ENCODE measurements around the gene CDC42BPG.

The CDC42BPG gene

DNA sequence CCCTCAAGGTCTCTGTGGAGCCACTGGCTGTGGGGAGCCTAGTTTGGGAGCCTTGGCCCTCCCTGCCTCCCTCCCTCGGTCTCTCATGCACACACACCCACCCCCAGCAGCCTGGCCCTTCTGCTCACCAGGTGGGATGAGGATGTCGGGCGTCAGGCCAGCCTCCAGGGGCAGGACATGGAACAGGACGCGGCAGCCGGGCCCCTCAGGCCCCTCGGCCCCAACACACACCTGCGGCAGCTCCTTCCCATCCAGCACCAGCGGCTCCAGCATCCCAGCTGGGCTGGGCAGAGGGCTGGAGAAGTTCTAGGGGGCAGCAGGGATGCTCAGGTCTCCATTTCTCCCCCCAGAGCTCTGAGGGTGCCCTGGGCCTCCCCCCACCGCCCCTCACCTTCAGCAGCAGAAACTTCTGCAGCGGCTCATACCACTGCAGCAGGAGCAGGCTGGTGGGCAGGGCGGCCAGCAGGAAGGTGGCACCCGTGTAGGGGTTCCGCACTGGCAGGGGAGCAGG lies 52.6 kb downstream of the CDC42BPG start:
- H3K4me1 Mint-ChIP-seq, result peaks cover 47% of the 10 kb centered on the region
- H3K27me3 Mint-ChIP-seq, result no peaks in the 10 kb centered on the region
- no peak for DNase-seq
- no peak overlapping the region for H3K4me3 Mint-ChIP-seq
- H3K27ac Mint-ChIP-seq, result no peak overlapping the region
- ATAC-seq, result no peak
- H3K9me3 Mint-ChIP-seq, result no peaks in the 10 kb centered on the region

DNA sequence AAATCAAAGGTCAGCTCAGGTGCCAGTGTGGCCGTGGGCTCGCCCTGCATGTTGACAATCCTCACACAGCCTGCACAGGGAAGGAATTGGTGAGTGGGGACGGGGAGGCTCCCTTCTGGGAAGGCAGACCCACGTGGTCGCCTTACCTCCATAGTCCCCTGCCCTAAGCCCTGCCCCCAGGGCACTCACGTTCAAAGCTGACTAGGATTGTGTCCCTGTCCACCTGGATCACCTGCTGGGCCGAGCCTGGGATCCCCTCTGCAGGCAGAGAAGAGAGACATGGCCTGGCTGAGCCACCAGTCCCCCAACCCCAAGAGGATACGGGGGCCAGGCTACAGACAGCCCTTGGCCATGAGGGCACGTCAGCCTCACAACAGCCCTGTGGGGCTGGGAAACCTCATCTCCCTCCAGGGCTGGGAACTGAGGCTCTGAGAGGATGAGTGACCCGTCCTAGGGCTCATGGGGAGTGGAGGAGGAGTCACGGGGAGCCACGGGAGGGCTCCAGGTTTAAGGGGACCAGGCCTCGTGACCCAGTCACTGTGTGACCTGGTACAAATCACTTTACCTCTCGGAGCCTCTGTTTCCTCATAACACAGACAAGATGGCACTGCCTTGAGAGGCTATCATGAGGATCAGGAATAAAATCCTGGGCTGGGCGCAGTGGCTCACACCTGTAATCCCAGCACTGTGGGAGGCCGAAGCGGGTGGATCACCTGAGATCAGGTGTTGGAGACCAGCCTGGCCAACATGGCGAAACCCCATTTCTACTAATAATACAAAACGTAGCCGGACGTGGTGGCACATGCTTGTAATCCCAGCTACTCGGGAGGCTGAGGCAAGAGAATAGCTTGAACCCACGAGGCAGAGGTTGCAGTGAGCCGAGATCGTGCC lies 54.0 kb downstream of the CDC42BPG start:
- DNase-seq, result no peak
- ATAC-seq, result no peak
- Mint-ChIP-seq H3K27me3 (no peaks in the 10 kb centered on the region), H3K9me3 (no peaks in the 10 kb centered on the region), H3K27ac (no peak overlapping the region), H3K4me1 (peaks cover 33% of the 10 kb centered on the region), H3K4me3 (no peak overlapping the region)

GRCh38 chr11:64789331-64790204 lies 54.9 kb downstream of the CDC42BPG start:
- H3K9me3 Mint-ChIP-seq, result no peaks in the 10 kb centered on the region

DNA sequence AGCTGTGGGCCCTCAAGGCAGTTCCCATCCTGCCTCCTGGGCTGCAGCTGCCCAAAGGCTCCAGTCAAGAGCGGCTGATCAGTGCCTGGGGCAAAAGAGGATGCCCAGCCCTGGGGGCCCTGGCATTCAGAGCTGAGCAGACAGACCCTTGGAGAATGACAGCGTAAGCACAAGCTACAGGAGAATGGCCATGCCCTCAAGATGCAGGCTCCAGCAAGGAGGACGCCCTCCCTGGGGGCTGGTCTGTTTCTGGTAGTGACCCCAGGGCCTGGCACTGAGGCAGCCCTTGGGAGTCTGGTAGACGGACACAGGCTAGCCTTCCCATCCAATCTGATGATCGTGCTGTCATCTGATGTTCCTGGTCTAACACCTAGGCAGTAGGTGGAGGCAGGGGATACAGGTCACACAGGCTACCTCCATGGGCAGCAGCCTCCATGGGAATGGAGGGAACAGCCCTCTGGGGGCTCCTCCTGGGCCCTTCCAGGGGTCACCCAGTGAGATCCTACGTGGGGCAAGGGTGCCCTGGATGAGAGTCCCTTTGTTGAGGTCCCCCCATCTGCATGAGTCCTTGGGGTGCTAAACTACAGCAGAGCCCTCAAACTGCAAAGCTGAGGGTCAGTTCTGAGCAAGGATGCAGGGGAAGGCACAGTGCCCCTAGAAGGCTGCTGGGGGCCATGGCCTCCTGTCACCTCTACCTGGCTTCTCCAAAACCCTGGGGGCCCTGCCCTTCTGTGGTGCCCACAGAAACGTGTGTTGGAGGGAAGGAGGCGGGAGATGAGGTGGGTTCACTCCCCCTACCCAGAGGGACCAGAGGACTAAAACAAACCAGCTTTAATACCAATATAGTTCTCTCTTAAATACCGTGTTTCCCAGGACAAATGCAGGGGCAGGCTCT lies 55.9 kb downstream of the CDC42BPG start:
- Mint-ChIP-seq H3K27ac (peak overlapping the region in 1 of 2 donors; percentile 74), H3K4me1 (peaks cover 24% of the 10 kb centered on the region), H3K9me3 (no peaks in the 10 kb centered on the region), H3K27me3 (no peaks in the 10 kb centered on the region), H3K4me3 (no peak overlapping the region)
- ATAC-seq, result no peak
- DNase-seq, result no peak

More at GRCh38 chr11:64789331-64790204, 54.9 kb downstream of the CDC42BPG start:
- DNase-seq (no peak), ATAC-seq (no peak)
- peaks cover 29% of the 10 kb centered on the region for H3K4me1 Mint-ChIP-seq
- H3K27me3 Mint-ChIP-seq, result no peaks in the 10 kb centered on the region
- no peak overlapping the region for H3K27ac Mint-ChIP-seq
- H3K4me3 Mint-ChIP-seq, result no peak overlapping the region

DNA sequence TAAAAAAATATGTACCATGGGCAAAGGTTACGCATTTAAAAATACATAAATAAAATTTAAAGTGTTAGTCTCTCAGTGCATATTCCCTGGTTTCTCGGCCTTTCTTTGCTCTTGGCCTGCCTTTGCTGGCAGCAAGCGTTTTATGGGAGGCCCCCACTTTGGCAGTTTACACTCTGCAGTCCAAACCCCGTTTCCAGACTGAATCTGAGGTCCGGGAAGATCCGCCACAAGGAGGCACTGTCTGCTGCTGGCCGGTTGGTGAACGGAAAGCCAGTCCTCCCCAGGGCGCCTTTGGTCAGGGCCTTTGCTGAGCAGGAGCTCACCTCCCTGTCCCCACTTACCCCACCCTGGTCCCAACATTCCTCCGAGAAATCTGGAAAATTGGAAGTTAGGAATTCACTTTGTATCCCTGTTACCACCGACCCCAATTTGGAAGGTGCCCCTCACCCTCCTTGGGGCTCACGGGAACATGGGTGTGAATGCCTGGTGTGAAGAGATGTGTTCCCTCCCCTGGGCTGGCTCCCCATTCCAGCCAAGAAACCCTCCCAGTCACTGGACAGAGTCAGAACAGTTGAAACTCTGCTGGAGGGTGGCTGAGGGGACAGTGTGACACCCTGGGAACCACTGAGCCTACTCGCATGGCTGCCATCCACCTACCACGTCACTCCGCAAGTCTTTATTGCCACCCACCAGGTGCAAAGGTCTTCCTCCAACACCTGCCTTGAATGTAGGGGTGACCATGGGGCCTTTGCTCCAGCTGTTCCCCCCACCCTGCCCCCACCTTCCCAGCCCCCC lies 56.7 kb downstream of the CDC42BPG start:
- DNase-seq, result peak; percentile 55 to 58
- ATAC-seq, result peak; percentile 65
- Mint-ChIP-seq H3K27ac (peak overlapping the region in 1 of 2 donors; percentile 42), H3K4me1 (peaks cover 16% of the 10 kb centered on the region), H3K9me3 (no peaks in the 10 kb centered on the region), H3K4me3 (no peak overlapping the region), H3K27me3 (no peaks in the 10 kb centered on the region)

- Mint-ChIP-seq H3K27ac (no peak overlapping the region), H3K4me3 (no peak overlapping the region), H3K4me1 (peaks cover 16% of the 10 kb centered on the region), H3K9me3 (no peaks in the 10 kb centered on the region), H3K27me3 (no peaks in the 10 kb centered on the region)
- no peak for ATAC-seq
- DNase-seq, result no peak
Measured at GRCh38 chr11:64786308-64786707, 58.1 kb downstream of the CDC42BPG start.

- Mint-ChIP-seq H3K4me3 (no peak overlapping the region), H3K9me3 (no peaks in the 10 kb centered on the region), H3K27ac (no peak overlapping the region), H3K27me3 (no peaks in the 10 kb centered on the region), H3K4me1 (peaks cover 29% of the 10 kb centered on the region)
- ATAC-seq (no peak), DNase-seq (no peak)
Measured at GRCh38 chr11:64784813-64785581, 59.5 kb downstream of the CDC42BPG start.

- H3K27me3 Mint-ChIP-seq, result no peaks in the 10 kb centered on the region
- H3K27ac Mint-ChIP-seq, result peak within 1 kb of the TSS; percentile 100
- DNase-seq (peak; percentile 100), ATAC-seq (peak; percentile 92)
- peak within 1 kb of the TSS; percentile 87 to 90 for H3K4me3 Mint-ChIP-seq
- H3K4me1 Mint-ChIP-seq, result peaks cover 61% of the 10 kb centered on the region
- no peaks in the 10 kb centered on the region for H3K9me3 Mint-ChIP-seq
Measured at GRCh38 chr11:64778473-64779298, 65.8 kb downstream of the CDC42BPG start, which contains the start of gene SF1. Gene SF1, minus strand, starts transcription at chr11:64778542. Its CDS starts 150 bp downstream, at chr11:64778392.

- Mint-ChIP-seq H3K27ac (peak overlapping the region in 1 of 2 donors; percentile 27), H3K27me3 (no peaks in the 10 kb centered on the region), H3K4me3 (peak overlapping the region; percentile 87 to 90), H3K4me1 (peaks cover 66% of the 10 kb centered on the region), H3K9me3 (no peaks in the 10 kb centered on the region)
- DNase-seq (no peak), ATAC-seq (peak; percentile 8)
Measured at GRCh38 chr11:64778223-64778472, 66.3 kb downstream of the CDC42BPG start.

DNA sequence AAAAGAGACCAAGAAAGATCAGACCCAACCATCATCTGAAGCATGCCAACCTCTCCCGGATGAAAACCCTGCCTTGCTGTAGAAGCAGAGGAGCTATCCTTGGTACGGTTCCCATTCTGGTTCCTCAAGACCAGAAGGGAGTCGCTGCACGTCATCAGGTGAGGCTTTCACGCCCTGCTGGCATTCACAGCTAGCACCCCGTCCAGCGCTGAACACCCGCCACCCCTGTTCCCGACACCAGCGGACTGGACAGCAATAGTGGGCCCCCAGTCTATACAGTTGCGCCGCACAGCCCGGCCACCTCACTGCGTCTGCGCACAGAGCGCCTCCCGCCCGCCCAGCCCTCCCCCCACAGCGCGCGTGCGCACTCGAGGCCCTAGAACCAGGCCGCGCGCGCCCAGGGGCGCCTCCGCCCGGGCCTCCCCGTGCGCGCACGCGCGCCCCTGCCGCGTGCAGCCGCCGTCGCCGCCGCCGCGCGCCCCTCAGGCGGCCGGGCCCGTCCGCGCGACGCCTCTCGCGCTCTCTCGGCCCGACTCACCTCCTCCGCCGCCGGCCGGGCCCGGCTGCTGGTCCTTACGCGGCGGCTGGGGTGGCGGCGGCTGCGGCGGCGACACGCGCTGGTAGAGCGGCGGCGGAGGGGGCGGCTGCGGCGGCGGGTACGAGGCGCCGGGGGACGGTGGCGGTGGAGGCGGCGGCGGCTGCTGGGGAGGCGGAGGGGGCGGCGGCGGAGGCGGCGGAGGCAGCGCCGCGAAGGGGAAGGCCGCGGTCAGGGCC lies 66.8 kb downstream of the CDC42BPG start:
- no peaks in the 10 kb centered on the region for H3K27me3 Mint-ChIP-seq
- peak overlapping the region; percentile 87 for H3K4me3 Mint-ChIP-seq
- peak overlapping the region; percentile 87 to 95 for H3K27ac Mint-ChIP-seq
- no peaks in the 10 kb centered on the region for H3K9me3 Mint-ChIP-seq
- peaks cover 71% of the 10 kb centered on the region for H3K4me1 Mint-ChIP-seq
- DNase-seq, result peak; percentile 78 to 82
- ATAC-seq, result peak; percentile 15

GRCh38 chr11:64776875-64777274 lies 67.6 kb downstream of the CDC42BPG start:
- Mint-ChIP-seq H3K4me3 (peak overlapping the region; percentile 87), H3K9me3 (no peaks in the 10 kb centered on the region), H3K4me1 (peaks cover 79% of the 10 kb centered on the region), H3K27ac (peak overlapping the region; percentile 87 to 95), H3K27me3 (no peaks in the 10 kb centered on the region)
- DNase-seq, result no peak
- ATAC-seq, result no peak

DNA sequence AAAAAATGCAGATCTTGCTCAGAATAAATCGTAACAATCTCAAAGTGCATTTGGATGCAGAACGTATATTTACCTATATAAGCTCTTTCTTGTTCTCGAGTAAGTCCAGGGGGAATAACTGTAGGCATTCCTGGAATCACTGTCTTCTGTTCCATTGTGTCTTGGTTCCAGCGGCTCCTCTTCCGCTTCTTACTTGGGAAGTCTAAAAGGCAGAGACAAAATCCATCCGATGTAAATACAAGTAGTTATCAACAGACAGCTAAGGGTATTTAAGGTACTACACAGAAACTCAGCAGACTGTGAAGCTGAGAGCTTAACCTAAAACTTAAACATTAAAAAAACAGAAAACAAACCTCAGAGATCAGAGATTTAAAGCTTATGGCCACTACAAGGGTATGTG lies 68.0 kb downstream of the CDC42BPG start:
- no peak for ATAC-seq
- DNase-seq, result no peak
- no peaks in the 10 kb centered on the region for H3K9me3 Mint-ChIP-seq
- H3K27me3 Mint-ChIP-seq, result no peaks in the 10 kb centered on the region
- peak overlapping the region; percentile 87 for H3K4me3 Mint-ChIP-seq
- peaks cover 83% of the 10 kb centered on the region for H3K4me1 Mint-ChIP-seq
- H3K27ac Mint-ChIP-seq, result peak overlapping the region; percentile 42 to 95

Measured in stimulated activated naive CD8-positive, alpha-beta T cell treated with anti-CD3 and anti-CD28 coated beads, Interleukin-15, amount 100 ng/mL, for 72 hours (primary cell).